ENCODE measurements around the gene STRIP2.
"Not testable (repeated sequence)": the region's sequence is repeated elsewhere in the genome, so short reads cannot be mapped to it uniquely, and the experiment has no call there.

STRIP2 gene

GRCh38 chr7:129494041-129494440, 59.8 kb downstream of the STRIP2 start:
- DNase-seq (ENCODE audit: low read depth): no peak

- DNase-seq (ENCODE audit: low read depth): no peak
Measured at GRCh38 chr7:129495987-129496386, 61.8 kb downstream of the STRIP2 start.

DNA sequence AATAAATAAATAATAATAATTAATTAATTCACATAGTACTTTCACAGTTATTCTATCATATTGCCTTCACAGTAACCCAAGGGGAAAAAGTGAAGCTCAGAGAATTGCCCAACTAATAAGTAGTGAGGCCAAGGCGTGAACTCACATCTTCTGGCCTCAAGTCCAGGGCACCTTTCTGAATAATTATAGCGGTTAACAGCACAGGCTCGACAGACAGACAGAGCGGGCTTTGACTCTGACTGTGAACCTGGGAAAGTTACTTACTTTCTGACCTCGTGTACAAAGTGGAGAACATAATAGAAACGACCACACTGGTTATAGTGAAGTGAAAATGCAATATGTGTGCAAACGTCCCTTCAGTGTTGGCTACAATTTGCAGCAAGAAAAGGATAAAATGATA, 62.4 kb downstream of the STRIP2 start:
- DNase-seq (ENCODE audit: low read depth): no peak

GRCh38 chr7:129497156-129497555, 62.9 kb downstream of the STRIP2 start:
- DNase-seq (ENCODE audit: low read depth): no peak

DNA sequence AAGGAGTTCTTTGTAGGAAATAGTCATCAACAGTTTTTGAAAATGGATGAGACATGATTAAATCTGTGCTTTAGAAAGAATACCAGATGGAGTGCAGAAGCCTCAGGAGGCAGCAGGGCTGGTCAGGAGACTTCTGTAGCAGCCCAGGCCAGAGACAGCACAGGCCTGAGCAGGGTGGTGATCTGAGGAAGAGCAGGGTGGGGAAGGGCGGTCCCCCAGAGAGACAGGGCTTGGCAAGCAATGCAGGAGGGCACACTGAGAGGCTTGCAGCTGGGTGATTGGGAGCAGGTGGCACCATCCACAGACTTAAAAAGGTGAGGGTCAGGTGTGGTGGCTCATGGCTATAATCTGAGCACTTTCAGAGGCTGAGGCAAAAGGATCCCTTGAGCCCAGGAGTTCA, 63.8 kb downstream of the STRIP2 start:
- DNase-seq (ENCODE audit: low read depth): no peak

GRCh38 chr7:129499999-129500398, 65.8 kb downstream of the STRIP2 start:
- DNase-seq (ENCODE audit: low read depth): no peak

DNA sequence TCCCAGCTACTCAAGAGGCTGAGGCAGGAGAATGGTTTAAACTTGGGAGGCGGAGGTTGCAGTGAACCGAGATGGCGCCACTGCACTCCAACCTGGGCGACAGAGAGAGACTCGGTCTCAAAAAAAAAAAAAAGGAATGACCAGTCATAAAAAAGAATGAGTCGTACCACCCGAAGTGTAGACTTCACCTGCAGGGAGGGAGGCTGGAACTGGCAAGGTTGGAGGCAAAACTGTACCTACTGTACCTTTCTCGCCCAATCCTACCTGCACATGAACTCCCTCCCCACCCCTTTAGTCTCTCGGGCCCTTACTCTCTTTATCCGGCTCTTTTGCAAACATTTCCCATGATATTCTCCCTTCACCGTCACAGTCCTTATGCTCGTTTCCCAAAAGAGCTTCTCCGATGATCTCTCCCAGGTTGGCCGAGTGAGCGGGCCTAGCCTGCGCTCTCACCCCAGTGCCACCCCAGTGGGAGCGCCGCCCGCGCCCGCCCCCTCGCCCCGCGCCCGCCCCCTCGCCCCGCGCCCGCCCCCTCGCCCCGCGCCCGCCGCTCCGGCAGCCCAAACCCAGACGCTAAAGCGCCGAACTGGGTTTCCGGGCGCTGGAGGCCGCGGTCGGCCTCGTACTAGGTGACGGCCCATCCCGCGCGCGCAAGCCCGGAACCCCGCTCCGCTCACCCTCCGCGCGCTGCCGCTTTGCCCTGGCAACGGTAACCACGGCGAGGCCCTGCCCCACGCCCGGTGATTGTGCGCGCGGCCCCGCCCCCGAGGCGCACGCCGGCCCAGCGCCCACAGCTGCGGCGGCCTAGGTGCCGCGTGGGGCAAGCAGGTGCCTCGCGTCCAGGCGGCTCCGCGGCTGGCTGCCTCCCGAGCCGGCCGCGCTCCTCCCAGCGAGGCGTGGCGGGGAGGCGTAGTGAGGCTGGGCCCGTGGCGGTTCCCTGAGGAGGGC, 67.8 kb downstream of the STRIP2 start, which contains the start of gene SMKR1:
TSS of gene SMKR1 (plus strand) at position 772 of the 948 bp plus-strand sequence. CDS start 294 bp downstream, outside the sequence.
- DNase-seq (ENCODE audit: low read depth): peak; percentile 83

GRCh38 chr7:129502708-129503685, 68.8 kb downstream of the STRIP2 start:
- DNase-seq (ENCODE audit: low read depth): no peak

- no peak for DNase-seq (ENCODE audit: low read depth)
Measured at GRCh38 chr7:129503725-129504124, 69.5 kb downstream of the STRIP2 start.

DNA sequence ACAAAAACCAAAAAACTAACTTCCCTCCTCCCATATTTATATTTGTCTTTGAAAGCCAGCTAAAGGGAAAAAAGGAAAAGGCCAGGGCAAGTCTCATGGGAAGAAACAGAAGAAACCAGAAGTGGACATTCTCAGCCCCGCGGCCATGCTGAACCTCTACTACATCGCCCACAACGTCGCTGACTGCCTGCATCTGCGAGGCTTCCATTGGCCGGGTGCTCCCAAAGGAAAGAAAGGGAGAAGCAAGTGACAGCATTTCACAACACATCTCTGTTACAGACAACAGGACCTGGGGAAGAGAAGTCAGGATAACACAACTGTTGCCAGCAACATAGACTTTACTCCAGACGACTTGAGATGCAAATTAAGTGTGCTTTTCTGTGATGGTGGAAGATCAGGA, 78.0 kb downstream of the STRIP2 start:
- no peak for DNase-seq (ENCODE audit: low read depth)

DNA sequence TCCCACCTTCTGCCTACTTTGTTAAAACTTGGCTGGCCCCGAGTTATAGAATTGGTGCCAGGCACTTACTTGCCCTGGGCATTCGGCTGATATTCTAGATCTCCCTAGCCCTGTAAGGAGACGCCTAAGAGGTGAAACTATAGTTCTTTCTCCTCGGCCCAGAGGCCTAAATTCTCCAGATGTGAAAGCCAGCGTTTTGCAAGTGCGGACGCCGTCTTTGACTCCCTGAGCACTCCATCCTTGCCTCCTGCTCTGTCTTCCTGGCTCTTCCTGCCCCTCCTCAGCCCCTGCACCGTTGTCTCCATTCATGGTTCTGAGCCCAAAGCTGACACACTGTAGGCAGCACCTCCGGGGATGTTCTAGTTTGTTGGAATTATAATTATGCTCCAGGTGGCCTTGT, 79.3 kb downstream of the STRIP2 start:
- no peak for DNase-seq (ENCODE audit: low read depth)

GRCh38 chr7:129514683-129515082, 80.5 kb downstream of the STRIP2 start:
- no peak for DNase-seq (ENCODE audit: low read depth)

GRCh38 chr7:129515381-129515780, 81.1 kb downstream of the STRIP2 start:
- DNase-seq (ENCODE audit: low read depth): no peak

- DNase-seq (ENCODE audit: low read depth): no peak
Measured at GRCh38 chr7:129517931-129518330, 83.7 kb downstream of the STRIP2 start.

GRCh38 chr7:129519464-129519863, 85.2 kb downstream of the STRIP2 start:
- DNase-seq (ENCODE audit: low read depth): no peak

- no peak for DNase-seq (ENCODE audit: low read depth)
Measured at GRCh38 chr7:129522088-129522970, 88.1 kb downstream of the STRIP2 start.

GRCh38 chr7:129522971-129523340, 88.7 kb downstream of the STRIP2 start:
- DNase-seq (ENCODE audit: low read depth): no peak

DNA sequence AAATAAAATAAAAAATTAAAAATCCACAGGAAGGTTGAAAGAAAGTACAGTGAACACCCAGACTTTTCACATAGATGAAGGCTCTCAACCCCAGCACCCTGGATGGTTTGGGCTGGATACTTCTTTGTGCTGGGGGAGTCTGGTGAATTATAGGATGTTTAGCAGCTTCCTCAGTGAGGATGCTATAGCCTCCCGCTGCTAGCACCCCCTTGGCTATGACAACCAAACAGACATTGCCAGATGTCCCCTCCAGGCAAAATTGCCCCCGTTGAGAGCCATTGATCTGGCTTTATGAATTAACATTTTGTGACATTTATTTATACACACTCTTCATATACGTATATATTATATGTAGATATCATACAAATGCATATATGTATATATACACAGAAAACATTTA, 89.7 kb downstream of the STRIP2 start:
- DNase-seq (ENCODE audit: low read depth): no peak

DNA sequence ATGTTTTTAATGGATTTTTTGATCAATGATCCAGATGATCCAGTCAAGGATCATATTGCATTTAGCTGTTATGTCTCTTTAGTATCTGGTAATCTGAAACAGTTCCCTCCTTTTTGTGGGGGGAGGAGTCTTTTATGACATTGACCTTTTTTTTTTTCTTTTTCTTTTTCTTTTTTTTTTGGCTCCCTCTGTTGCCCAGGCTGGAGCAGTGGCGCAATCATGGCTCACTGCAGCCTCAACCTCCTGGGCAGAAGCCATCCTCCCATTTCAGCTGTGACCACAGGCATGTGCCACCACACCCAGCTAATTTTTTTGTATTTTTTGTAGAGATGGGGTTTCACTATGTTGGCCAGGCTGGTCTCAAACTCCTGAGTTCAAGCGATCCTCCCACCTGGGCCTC, 90.2 kb downstream of the STRIP2 start:
- not testable (repeated sequence) for DNase-seq (ENCODE audit: low read depth)

DNA sequence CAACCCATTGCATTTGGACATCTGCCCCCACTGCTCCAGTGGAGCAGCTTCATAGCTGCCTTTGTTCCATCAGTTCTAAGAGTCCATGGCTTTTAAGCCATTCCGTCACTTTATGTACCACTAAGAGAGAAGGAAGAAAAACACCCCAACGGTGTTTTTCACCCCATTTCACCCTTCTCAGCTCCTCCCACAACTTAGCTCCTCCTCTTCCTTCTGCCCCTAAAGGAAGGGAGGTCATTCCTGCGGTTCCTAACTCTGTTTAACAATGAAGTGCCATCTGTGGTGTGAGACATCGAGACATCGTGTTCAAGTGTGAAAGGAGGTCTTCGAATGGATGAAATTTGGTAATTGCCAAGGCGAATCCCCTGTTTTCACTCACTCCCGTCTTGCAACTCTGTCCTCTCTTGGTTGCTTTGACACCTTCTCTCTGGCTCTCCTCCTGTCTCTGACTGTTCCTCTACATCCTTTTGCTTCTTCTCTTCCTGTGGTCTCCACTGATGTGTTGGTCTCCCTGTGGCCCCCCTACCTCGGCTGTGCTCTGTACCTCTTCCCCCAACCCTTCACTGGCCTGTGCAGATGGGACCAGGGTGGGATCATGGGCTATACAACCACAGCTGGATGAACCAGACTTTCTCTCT, 91.1 kb downstream of the STRIP2 start:
- no peak for DNase-seq (ENCODE audit: low read depth)

GRCh38 chr7:129529643-129530042, 95.4 kb downstream of the STRIP2 start:
- no peak for DNase-seq (ENCODE audit: low read depth)

Data from stimulated activated CD8-positive, alpha-beta memory T cell treated with anti-CD3 and anti-CD28 coated beads, Interleukin-15, amount 100 ng/mL, for 24 hours (primary cell).